Activated naive CD8-positive, alpha-beta T cell treated with anti-CD3 and anti-CD28 coated beads for 36 hours (primary cell): ENCODE measurements around the gene RPL14. TPM values are rescaled to one million over a fixed set of nuclear protein-coding genes. Genes with fewer than 3 reads are reported as not detected.

ENCODE experiments used
- DNase-seq: peaks from one replicate; pipeline ENCODE4 v3.0.0; 2021
- H3K27ac Mint-ChIP-seq: one replicate; pipeline ENCODE4 v1.8.0; 2022; ENCODE audit warnings: mild to moderate bottlenecking, moderate library complexity, mixed read lengths
- H3K27me3 Mint-ChIP-seq: one replicate; pipeline ENCODE4 v1.8.0; 2022; ENCODE audit warnings: mild to moderate bottlenecking, mixed read lengths
- H3K36me3 Mint-ChIP-seq: one replicate; pipeline ENCODE4 v1.8.0; 2021; ENCODE audit warnings: mild to moderate bottlenecking, mixed read lengths
- H3K4me1 Mint-ChIP-seq: one replicate; pipeline ENCODE4 v1.8.0; 2021; ENCODE audit warnings: mixed read lengths
- H3K4me3 Mint-ChIP-seq: one replicate; pipeline ENCODE4 v1.8.0; 2022; ENCODE audit warnings: mild to moderate bottlenecking, moderate library complexity, mixed read lengths
- H3K9me3 Mint-ChIP-seq: one replicate; pipeline ENCODE4 v1.8.0; 2022; ENCODE audit warnings: mixed read lengths
- total RNA-seq, 2 experiments: library from RNA; stranded (reverse); gene quantifications; one replicate each; pipeline ENCODE4 v1.2.3, GENCODE V29; 2021

Gene RPL14
- 1,000 to 10,000 TPM; 3,153 to 3,196 TPM for total RNA-seq

DNA sequence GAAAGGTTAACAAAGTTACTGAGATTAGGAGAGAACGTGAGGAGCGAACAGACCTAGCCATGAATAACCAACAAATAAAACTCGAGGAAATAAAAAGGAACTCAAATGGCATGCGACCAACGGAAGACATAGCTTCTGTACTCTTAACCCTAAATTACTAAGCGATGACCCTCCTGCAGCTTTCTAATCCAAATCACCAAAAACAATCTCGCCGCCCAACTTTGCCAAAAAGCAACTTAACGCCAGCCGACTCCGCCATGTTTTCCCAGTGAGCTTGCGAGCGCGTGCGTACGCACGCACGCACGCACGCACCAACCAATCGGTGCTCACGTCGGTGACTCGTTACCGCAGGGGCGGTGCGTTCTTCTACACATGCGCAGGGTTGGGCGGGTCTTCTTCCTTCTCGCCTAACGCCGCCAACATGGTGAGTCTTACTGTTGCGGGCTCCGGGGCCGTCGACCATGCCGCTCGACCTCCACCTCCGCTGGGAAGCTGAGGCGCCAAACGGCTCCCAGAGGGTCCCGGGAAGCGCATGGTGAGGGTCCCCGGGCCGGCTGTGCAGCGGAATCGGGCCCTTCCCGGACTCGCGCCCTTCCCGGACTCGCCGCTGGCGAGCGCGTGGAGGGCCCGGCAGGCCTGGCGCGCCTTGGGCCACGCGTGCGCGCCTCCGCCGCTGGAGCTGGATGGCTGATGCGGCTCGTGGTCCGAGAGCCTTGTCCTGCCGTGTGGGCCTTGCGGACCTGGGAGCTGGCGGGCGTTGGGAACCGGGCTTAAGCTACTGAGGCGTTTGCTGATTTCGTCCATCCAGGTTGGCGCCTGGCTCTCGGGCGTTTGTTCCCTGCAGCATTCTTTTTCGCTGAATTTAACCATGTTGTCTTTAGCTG is at the start of gene RPL14:
RPL14 (plus strand) TSS at position 400 of the 884 bp plus-strand sequence; CDS start at position 533, 133 bp downstream.
- Mint-ChIP-seq H3K36me3 (peaks cover 50% of the 10 kb centered on the region), H3K27ac (peak within 1 kb of the TSS; percentile 90), H3K27me3 (no peaks in the 10 kb centered on the region), H3K9me3 (no peaks in the 10 kb centered on the region), H3K4me3 (peak within 1 kb of the TSS; percentile 93), H3K4me1 (peaks cover 43% of the 10 kb centered on the region)
- DNase-seq, result peak; percentile 91

DNA sequence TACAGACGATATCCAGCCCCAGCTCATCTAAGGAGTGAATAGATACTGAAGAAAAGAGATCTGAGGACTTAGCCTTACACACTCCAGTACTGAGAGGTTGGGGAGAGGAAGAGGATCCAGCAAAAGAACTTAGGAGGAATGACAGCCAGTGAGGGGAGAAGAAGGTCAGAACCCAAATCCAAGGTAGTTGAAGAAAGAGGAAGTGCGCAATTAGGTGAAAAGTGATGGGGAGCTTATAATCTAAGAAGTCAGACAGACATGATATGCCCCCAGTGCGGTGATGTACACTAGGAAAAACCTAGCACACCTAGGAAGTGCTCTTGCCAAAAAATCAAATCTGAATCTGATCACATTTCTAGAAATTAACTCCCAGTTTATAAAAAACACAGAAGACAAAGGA is 49.5 kb upstream of the RPL14 start:
- Mint-ChIP-seq H3K27ac (no peak overlapping the region), H3K4me1 (no peaks in the 10 kb centered on the region), H3K9me3 (no peaks in the 10 kb centered on the region), H3K36me3 (no peaks in the 10 kb centered on the region), H3K4me3 (no peak overlapping the region), H3K27me3 (no peaks in the 10 kb centered on the region)
- DNase-seq, result no peak

GRCh38 chr3:40414270-40414669 is 42.9 kb upstream of the RPL14 start:
- H3K4me1 Mint-ChIP-seq, result no peaks in the 10 kb centered on the region
- H3K9me3 Mint-ChIP-seq, result no peaks in the 10 kb centered on the region
- no peaks in the 10 kb centered on the region for H3K27me3 Mint-ChIP-seq
- H3K27ac Mint-ChIP-seq, result no peak overlapping the region
- peaks cover 1% of the 10 kb centered on the region for H3K36me3 Mint-ChIP-seq
- DNase-seq, result no peak
- H3K4me3 Mint-ChIP-seq, result no peak overlapping the region

DNA sequence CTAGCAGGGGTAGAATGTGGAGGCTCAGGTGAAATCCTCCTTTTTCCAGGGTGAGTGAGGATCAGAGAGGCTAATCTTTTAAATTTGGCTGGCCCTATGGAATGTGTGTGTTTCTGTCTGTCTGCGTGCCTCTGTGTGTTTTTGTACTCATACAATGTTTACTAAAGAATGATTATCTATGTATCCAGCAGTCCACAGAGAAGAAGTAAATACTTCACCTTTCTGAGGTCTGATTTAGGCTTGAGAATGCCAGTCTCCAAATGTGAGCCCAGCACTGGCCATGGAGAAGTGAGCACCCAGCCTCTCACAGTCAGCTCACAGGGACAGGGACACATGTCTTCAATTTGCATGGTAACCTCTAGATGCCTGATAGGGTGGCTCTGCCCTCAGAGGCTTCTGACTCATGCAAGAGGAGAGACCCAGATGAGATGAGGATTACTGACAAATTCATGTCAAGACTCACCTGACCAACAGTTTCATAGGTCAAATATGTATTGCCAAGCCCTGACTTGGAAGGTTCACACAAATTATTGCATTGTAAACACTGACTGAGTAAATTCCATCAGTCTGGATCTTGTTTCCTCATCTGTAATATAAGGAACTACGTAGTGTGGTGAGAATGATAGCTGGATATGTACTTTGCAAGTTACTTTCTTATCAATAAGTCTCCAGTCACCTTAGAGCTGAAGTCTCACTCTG is 39.1 kb upstream of the RPL14 start:
- Mint-ChIP-seq H3K4me3 (no peak overlapping the region), H3K27me3 (no peaks in the 10 kb centered on the region), H3K4me1 (peaks cover 5% of the 10 kb centered on the region), H3K36me3 (peaks cover 1% of the 10 kb centered on the region), H3K27ac (no peak overlapping the region), H3K9me3 (no peaks in the 10 kb centered on the region)
- no peak for DNase-seq

DNA sequence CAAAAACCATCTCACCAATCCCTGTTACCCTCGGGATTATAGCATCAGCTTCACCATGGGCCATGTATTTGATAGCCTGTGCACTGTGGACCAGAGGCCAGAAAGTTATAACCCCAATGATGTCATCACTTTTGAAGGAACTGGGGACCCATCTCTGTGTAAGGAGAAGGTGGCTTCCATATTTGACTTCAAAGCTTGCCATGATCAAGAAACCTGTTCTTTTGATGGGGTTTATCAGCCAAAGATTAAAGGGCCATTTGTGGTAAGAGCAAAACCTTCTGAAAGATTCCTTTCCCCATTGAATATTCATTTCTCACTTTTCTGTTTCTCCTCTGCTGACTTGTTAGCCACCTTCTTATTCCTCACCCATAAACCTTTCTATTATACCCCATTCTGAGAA is 34.3 kb upstream of the RPL14 start:
- H3K27ac Mint-ChIP-seq, result no peak overlapping the region
- H3K27me3 Mint-ChIP-seq, result no peaks in the 10 kb centered on the region
- peaks cover 10% of the 10 kb centered on the region for H3K4me1 Mint-ChIP-seq
- no peak for DNase-seq
- no peaks in the 10 kb centered on the region for H3K9me3 Mint-ChIP-seq
- no peak overlapping the region for H3K4me3 Mint-ChIP-seq
- peaks cover 8% of the 10 kb centered on the region for H3K36me3 Mint-ChIP-seq

GRCh38 chr3:40427045-40427669 is 30.0 kb upstream of the RPL14 start:
- H3K9me3 Mint-ChIP-seq, result no peaks in the 10 kb centered on the region
- no peak overlapping the region for H3K27ac Mint-ChIP-seq
- H3K36me3 Mint-ChIP-seq, result peaks cover 8% of the 10 kb centered on the region
- no peak for DNase-seq
- H3K4me1 Mint-ChIP-seq, result peaks cover 10% of the 10 kb centered on the region
- H3K4me3 Mint-ChIP-seq, result no peak overlapping the region
- H3K27me3 Mint-ChIP-seq, result no peaks in the 10 kb centered on the region

- no peak for DNase-seq
- H3K27ac Mint-ChIP-seq, result no peak overlapping the region
- no peaks in the 10 kb centered on the region for H3K9me3 Mint-ChIP-seq
- no peaks in the 10 kb centered on the region for H3K27me3 Mint-ChIP-seq
- no peak overlapping the region for H3K4me3 Mint-ChIP-seq
- no peaks in the 10 kb centered on the region for H3K4me1 Mint-ChIP-seq
- H3K36me3 Mint-ChIP-seq, result no peaks in the 10 kb centered on the region
Observed at GRCh38 chr3:40432793-40433192, 24.3 kb upstream of the RPL14 start.

- no peaks in the 10 kb centered on the region for H3K9me3 Mint-ChIP-seq
- no peak overlapping the region for H3K4me3 Mint-ChIP-seq
- no peak for DNase-seq
- H3K36me3 Mint-ChIP-seq, result peaks cover 6% of the 10 kb centered on the region
- H3K27ac Mint-ChIP-seq, result no peak overlapping the region
- no peaks in the 10 kb centered on the region for H3K4me1 Mint-ChIP-seq
- no peaks in the 10 kb centered on the region for H3K27me3 Mint-ChIP-seq
Observed at GRCh38 chr3:40437889-40438288, 19.2 kb upstream of the RPL14 start.

DNA sequence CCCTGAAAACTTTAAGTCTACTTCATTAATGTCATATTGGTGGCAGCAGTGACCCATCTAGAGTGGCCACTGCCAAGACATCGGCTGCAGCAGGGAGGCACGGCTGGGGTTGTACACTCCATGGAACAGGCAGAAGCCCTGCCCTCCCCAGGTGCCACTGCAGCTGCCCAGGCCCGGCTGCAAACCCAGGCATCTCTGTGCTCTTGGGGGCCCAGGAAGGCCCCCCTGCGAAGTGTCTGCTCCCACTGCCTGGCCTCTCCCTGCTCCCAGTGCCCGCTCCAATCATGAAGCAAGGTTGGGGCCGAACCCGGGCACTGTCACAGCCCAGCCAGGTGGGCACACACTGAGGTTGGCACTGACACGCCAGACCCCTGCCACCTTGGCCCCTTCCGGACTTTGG is 12.1 kb upstream of the RPL14 start:
- no peak for DNase-seq
- Mint-ChIP-seq H3K4me3 (no peak overlapping the region), H3K27me3 (no peaks in the 10 kb centered on the region), H3K4me1 (peaks cover 3% of the 10 kb centered on the region), H3K27ac (no peak overlapping the region), H3K36me3 (peaks cover 7% of the 10 kb centered on the region), H3K9me3 (no peaks in the 10 kb centered on the region)

- Mint-ChIP-seq H3K27me3 (no peaks in the 10 kb centered on the region), H3K36me3 (peaks cover 2% of the 10 kb centered on the region), H3K4me1 (peaks cover 3% of the 10 kb centered on the region), H3K27ac (no peak overlapping the region), H3K9me3 (no peaks in the 10 kb centered on the region), H3K4me3 (no peak overlapping the region)
- no peak for DNase-seq
Observed at GRCh38 chr3:40445880-40446279, 11.3 kb upstream of the RPL14 start.

DNA sequence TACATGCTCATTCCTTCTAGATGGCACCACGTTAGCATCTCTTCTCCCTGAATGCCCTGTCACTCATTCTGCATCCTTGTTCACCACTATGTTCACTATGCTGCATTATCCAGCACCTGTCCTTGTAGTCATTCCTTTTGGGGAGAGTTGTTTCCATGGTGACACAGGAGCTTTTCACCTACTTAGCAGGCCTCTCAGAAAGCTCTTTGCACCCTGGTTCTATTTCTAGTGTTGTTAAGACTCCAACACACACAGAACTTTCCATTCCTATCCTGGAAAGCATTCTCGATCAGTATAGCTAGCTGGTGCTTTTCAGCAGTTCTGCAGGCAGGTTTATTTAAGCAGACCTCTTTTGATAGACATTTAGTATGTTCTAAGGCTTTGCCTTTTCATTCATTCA is 6.7 kb upstream of the RPL14 start:
- Mint-ChIP-seq H3K27ac (no peak overlapping the region), H3K4me3 (no peak overlapping the region), H3K27me3 (no peaks in the 10 kb centered on the region), H3K4me1 (peaks cover 20% of the 10 kb centered on the region), H3K9me3 (no peaks in the 10 kb centered on the region), H3K36me3 (peaks cover 3% of the 10 kb centered on the region)
- DNase-seq, result no peak

GRCh38 chr3:40451551-40451950 is 5.6 kb upstream of the RPL14 start:
- DNase-seq, result no peak
- H3K27me3 Mint-ChIP-seq, result no peaks in the 10 kb centered on the region
- H3K36me3 Mint-ChIP-seq, result peaks cover 7% of the 10 kb centered on the region
- H3K4me1 Mint-ChIP-seq, result peaks cover 26% of the 10 kb centered on the region
- peak overlapping the region; percentile 13 for H3K4me3 Mint-ChIP-seq
- peak overlapping the region; percentile 25 for H3K27ac Mint-ChIP-seq
- no peaks in the 10 kb centered on the region for H3K9me3 Mint-ChIP-seq

GRCh38 chr3:40452057-40452456 is 5.1 kb upstream of the RPL14 start:
- H3K36me3 Mint-ChIP-seq, result peaks cover 10% of the 10 kb centered on the region
- peak overlapping the region; percentile 97 for H3K4me3 Mint-ChIP-seq
- peaks cover 28% of the 10 kb centered on the region for H3K4me1 Mint-ChIP-seq
- DNase-seq, result no peak
- H3K9me3 Mint-ChIP-seq, result no peaks in the 10 kb centered on the region
- peak overlapping the region; percentile 96 for H3K27ac Mint-ChIP-seq
- no peaks in the 10 kb centered on the region for H3K27me3 Mint-ChIP-seq

DNA sequence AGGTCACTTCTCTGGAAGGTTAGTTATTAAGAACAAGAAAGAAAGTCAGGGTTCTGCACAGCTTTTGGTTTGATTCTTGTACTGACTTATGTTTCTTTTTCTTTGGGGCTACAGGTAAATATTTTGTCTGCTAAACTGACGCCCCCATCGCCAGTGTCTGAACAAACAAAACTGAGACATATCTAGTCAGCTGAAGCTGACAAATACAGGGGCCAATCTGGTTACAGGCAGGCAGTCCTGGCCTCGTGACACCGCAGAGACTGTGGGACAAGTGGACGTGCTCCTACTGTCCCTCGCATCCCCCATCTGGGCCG is 4.6 kb upstream of the RPL14 start:
- H3K36me3 Mint-ChIP-seq, result peaks cover 12% of the 10 kb centered on the region
- no peaks in the 10 kb centered on the region for H3K9me3 Mint-ChIP-seq
- H3K27me3 Mint-ChIP-seq, result no peaks in the 10 kb centered on the region
- H3K4me3 Mint-ChIP-seq, result peak overlapping the region; percentile 97
- peak overlapping the region; percentile 96 for H3K27ac Mint-ChIP-seq
- DNase-seq, result no peak
- peaks cover 29% of the 10 kb centered on the region for H3K4me1 Mint-ChIP-seq

DNA sequence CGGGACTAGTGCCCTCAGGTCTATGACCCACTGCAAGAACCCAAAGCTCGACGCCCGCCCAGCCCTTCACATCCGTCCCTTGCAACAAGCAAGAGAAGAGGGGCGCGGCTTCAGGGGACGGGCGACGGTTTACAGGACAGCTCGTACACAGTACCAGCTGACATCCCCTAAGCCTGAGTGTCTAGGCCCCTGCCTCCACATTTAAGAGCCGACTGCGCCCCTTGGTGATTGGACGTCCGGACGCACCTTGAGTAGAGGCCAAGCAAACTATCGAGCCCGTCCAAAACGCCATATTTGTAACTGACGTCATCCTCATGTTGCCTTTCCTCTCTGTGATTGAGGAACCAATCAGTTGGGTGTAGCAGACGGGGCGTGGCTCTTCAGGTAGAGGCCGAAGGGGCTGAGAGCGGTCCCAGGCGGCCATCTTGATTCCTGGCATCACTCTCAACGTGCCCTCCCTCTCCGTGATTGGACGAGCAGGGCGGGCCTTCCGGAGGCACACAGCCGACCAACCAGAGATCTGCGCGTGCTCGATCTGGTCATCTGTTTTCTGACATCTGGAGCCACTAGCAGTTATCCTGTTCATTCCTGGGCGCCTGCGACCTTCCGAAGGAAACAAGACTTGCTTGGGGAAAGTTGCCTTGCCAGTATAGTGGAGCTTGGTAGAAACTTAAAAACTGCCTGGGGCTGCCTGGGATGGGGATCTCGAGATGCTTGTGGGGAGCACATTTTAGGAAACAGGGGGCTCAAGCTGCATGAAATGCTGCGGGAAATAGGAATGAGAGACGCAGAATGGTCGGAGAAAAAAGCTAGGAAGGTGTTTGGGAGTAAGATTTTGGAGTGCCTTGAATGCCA is 4.0 kb upstream of the RPL14 start:
- Mint-ChIP-seq H3K36me3 (peaks cover 18% of the 10 kb centered on the region), H3K9me3 (no peaks in the 10 kb centered on the region), H3K27me3 (no peaks in the 10 kb centered on the region), H3K4me3 (peak overlapping the region; percentile 97), H3K4me1 (peaks cover 29% of the 10 kb centered on the region), H3K27ac (peak overlapping the region; percentile 96)
- peak; percentile 96 for DNase-seq
